HG02840 (cell line): Measurements from ENCODE around the gene C6orf52.
"Not testable (repeated sequence)": the region's sequence is repeated elsewhere in the genome, so short reads cannot be mapped to it uniquely, and the experiment has no call there.

Experiments used
- ATAC-seq: cut with Tn5 transposase; IDR thresholded peaks from one replicate; pipeline ENCODE4 v1.9.1; 2021; ENCODE audit warnings: mild to moderate bottlenecking, moderate library complexity, moderate number of reproducible peaks; ENCODE audit not compliant: unreplicated experiment, low FRiP score

C6orf52 gene

DNA sequence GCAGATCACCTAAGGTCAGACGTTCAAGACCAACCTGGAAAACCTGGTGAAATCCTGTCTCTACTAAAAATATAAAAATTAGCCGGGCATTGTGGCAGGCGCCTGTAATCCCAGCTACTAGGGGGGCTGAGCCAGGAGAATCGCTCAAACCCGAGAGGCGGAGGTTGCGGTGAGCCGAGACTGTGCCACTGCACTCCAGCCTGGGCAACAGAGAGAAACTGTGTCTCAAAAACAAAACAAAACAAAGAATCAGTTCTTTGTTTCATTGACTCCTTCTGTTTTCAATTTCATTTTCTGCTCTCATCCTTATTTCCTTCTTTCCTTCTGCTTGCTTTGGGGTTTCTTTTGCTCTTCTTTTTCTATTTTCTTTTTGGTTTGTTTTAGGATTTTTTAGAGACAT is 19.5 kb upstream of the C6orf52 start:
- ATAC-seq, result no peak

DNA sequence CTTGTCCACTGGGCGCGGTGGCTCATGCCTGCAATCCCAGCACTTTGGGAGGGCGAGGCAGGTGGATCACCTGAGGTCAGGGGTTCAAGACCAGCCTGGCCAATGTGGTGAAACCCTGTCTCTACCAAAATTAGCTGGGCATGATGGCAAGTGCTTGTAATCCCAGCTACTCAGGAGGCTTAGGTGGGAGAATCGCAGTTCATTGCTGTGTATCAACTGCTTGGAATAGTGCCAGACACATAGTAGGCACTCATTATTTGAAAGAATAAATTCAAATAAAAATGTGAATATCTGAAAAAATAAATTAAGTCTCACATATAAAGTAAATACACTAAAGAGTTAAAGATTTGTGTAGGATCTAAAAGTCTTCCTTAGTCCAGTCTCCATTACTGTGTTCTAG is 2.2 kb upstream of the C6orf52 start:
- no peak for ATAC-seq

DNA sequence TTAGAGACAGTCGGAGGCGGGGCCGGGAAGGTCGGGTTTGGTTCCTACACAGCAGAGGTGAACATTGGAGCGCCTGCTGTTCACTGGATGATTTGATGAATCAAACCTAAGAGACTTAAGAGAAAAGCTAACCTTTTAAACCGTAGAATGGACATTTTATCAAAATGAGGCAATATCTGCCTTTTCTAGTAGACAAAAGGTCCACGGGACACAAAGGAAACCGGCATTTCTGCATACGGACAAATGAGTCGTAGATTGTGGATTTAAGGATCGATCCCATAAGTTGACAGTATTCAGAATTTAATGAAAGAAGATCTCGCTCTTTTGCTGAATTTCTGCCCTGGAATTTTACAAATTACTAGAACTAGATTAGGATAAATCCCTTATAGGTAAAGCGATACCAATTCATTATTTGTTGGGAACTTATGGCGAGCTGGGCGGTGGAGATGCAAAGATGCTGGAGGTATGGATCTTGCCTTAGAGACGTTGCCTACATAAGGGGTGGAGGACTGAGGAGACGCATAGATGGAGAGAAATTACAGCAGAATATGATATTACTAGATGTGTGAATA is 756 bp upstream of the C6orf52 start:
- no peak for ATAC-seq

DNA sequence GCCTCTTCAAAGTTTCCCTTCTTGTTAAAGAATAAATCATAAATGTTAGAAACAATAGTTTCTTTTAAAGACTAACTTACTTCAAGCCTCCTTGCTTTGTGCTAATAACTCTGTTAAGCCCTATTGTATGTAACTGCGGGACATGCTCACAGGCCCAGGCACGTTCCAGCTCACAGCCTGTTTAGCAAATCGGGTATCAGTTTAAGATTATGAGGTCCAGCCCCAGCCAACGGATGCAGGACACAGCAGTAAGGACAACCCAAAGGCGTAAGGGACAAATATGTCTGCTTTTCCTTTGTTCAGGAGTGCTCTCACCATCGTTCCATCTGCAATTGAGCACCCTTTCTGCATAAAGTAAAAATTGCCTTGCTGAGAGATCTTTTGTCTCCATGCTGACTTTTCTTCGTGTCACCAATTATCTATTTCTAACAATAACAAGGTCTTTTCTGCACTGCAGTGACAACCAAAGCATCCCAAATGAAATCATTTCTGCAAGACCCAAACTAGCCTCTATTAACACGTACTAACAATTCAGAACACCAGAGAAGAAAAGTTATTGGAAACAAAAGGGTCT is 1.4 kb downstream of the C6orf52 start:
- no peak for ATAC-seq

DNA sequence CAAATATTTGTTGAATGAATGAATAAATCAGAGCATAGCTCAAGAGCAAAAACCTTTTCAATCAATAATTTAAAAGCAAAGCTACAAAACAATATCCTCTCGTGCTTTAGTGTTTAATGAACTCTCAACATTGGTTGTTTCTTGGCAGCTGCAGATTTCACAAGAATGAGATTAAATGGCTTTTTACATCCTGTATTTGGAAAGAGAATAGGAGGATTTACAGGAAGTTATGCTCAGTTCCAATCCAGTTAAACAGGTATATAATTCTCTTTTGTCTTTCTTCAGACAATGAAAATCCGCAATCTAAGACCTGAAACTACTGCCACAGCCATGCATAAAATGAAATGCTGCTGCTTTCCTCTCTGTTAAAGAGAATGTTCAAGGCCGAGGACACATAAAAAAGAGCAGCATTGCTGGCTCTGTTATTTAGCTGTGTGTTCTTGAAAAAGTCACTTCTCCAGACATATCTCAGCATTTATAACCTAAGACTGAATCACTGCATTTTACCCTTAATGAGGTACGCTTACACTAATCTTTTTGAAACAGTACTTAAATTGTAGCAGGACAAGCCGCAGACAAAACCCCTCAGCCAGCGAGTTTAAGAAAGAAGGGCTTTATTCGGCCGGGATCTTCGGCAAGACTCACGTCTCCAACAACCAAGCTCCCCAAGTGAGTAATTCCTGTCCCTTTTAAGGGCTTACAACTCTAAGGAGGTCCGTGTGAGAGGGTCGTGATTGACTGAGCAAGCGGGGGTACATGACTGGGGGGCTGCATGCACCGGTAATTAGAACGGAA is 3.6 kb downstream of the C6orf52 start:
- ATAC-seq, result no peak

DNA sequence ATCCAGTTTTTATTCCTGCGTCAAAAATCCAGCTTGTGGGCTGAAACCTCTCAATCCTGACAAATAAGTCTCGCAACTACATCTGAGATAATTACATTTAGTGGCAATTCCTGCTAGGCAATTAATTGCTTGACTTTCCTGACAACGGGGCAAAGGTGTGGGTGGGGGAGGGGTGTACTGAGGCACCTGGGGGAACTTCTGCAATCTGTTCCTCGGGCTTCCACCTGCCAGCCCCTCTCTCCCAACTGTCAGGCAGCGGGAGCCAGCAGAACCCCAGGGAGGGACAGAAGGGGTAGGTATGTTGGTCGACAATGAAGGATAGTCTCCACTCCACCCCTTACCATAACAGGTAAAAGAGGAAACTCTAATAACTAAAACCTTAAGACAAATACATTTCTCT is 6.8 kb downstream of the C6orf52 start:
- ATAC-seq, result no peak

DNA sequence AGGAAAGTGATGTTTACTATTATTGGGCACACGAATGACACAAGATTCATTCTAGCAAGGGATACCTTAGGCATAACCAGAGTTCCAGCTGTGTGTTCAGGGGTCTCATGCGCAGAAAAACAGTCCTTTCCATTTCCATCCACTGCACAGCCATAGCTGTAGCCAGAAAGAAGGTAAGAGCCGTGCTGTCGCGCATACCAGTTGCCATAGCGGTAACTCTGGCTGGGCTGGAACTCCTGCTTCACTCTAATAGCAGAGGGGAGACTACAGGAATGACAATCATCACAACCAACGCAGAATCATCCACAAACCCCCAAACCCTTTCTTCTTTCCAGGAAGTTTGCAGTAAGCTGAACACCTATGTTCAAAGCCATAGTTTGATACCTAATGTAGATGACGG is 7.5 kb downstream of the C6orf52 start:
- ATAC-seq, result no peak

DNA sequence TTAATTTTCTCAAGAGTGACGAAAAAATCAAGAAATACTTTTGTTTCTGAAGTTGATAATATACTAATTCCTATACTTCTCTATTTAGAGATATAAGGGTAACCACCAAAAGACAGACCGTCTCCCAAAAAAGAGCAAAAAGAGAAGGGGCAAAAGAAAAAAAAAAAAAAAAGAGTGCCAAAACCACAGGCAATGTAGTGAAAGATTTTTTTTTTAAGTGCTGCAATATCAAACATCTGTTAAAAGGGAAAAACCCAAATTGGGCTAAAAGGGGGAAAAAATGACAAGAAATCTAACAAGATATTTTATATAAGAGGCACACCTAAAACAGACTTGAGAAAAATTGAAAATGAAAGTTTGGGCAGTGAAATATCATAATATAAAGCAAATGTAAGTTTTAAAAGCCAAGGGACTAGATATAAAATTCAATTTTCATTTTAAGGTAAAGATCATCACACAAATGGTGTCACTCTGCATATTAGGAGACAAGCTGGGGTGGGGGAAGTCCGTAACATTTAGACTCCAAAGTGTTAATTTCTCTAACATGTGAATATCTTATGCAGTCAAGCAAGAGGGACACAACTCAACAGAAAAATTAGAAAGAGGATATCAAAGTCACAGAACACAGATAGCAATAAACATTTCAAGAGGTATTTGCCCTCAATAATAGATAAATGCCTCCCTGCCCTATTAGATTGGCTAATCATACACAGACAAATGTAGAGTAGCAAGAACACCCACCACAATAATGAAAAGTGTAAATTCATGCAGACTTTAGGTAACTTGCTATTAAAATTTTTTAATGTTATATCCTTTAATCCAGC is 9.1 kb downstream of the C6orf52 start:
- ATAC-seq, result no peak

DNA sequence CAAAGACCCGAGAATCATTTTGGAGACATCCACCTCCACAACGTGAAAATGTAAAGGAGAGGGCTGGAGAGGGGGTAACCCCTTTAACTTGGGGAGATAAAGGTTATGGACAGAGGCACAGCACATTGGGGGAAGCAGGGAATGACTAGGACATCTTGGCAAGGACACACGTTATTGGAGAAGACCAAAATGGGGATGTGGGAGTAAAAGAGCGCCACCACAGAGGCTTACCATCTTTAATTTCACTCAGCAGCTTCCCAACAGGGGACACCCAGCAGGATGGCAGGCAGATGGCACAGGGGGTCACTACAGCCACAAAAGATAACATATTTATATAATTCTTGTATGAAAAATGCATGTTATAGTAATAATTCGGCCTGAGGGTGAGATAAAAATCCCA is 9.8 kb downstream of the C6orf52 start:
- no peak for ATAC-seq

DNA sequence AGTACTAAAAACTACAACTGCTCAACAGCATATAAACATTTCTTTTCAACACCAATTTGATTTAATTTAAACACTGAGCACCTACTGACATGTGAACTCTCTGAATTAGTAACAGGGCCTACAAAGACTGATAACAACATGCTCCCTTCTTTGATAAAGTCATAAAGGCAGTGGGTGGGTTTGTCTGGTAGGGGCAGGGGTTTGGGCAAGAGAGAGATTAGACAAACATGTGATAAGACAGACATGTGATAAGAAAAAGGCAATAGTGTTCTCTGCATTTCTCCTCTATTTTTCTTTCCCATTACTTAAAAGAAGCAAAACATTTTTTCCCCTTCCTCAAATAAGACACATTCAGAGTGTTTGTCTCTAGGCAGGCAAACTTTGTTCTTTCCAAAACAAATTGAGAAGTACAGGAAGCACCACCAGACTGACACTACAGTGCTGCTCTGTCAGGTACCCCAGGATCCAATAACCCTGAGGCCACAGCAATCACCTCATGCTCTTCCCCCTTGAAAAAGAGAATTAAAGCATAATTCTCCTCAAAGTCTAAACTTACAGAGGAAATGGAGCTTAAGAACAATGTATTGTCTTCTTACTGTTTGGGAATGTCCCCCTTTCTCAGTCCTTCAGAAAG is 11.9 kb downstream of the C6orf52 start:
- no peak for ATAC-seq

DNA sequence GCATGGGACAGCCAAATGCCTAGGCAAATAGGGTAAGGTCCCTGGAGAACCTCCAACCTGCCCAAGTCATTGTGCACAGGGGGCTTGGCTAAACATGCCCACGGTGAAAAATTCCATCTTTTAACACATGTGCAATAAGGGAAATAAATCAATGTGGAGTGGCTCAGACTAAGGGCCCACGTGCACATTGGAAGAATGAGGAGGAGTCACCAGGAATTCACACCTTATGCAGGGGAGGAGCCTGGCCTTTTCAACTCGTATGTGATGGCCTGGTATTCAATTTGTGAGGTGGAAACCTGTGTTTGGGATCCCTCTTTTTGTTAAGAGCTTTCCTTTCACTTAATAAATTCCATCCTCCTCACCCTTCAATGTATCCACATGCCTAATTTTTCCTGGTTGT is 12.6 kb downstream of the C6orf52 start:
- no peak for ATAC-seq

DNA sequence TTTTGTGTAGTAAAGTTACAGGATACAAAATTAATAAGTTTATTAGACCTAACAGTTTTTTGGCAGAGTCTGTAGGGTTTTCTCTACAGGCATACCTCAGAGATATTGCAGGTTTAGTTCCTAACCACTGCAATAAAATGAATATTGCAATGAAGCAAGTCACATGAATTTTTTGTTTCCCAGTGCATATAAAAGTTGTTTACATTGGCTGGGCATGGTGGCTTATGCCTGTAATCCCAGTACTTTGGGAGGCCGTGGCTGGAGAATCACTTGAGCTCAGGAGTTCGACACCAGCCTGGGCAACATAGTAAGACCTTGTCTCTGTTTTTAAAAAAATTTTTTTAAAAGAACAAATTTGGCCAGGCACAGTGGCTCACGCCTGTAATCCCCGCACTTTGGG is 16.0 kb downstream of the C6orf52 start:
- no peak for ATAC-seq

DNA sequence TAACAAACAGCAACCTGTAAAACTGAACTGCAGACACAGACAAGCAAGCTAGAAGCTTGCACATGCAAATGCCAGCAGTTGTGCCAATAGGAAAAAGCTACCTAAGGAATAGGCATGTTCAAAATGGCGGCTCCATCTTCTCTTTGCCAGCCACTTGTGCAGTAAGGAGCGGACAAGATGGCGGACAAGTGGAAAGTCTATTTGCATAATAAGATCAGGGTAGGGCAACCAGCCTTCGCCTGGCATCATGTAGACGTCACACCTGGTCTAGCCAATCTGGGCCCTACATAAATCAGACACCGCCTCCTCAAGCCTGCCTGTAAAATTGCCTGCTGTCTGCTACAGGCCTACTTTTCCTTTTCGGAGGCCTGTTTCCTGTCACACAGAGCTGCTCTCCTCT is 18.0 kb downstream of the C6orf52 start:
- no peak for ATAC-seq

DNA sequence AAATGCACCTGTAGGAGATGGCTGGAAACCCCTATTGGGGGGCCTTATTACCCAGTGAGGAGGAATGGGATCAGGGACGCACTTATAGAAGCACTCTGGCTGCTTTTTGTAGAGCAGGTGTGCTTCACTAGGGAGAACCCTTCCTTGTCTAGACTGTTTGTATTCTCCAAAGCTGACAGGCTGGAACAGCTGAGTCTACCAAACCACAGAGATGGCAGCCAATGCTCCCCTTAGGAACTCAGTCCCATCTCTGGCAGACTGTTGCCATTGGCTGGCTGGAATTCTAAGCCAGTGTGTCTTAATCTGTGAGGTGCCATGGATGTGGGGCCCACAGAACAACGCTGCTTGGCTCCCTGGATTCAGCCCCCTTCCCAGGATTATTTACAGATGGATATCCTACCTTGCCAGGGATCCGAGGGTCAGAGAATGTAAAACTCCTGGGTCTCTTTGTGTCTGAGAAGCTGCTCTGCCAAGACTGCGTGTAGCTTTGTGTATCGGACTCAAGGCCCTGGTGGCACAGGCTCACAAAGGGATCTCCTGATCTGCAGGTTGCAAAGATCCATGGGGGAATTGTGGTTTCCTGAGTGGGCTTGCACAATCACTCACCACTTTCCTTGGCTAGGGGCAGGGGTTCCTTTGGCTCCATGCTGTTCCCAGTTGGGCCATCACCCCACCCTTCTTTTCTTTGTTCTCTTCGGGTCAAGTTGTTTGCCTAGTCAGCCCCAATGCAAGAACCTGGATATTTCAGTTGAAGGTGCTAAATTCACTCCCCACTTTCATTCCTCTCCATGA is 26.1 kb downstream of the C6orf52 start:
- ATAC-seq, result no peak

DNA sequence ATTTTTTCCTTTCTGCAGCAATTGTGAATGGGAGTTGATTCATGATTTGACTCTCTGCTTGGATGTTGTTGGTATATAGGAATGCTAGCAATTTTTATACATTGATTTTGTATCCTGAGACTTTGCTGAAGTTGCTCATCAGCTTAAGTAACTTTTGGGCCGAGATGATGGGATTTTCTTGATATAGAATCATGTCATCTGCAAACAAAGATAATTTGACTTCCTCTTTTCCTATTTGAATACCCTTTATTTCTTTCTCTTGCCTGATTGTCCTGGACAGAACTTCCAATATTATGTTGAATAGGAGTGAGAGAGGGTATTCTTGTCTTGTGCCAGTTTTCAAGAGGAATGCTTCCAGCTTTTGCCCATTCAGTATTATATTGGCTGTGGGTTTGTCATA is 28.8 kb downstream of the C6orf52 start:
- ATAC-seq, result not testable (repeated sequence)

DNA sequence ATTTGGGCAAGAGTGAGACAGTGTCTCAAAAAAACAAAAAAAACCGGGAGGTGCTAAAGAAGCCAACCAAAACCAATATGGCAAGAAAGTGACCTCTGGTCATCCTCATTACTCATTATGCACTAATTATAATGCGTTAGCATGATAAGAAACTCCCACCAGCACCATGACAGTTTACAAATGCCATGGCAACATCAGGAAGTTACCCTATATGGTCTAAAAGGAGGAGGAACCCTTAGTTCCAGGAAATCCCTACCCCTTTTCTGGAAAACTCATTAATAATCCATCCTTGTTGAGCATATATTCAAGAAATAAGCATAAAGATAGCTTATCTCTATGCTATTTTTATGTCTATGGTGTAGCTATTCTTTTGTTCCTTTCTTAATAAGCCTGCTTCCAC is 31.7 kb downstream of the C6orf52 start:
- ATAC-seq, result no peak

DNA sequence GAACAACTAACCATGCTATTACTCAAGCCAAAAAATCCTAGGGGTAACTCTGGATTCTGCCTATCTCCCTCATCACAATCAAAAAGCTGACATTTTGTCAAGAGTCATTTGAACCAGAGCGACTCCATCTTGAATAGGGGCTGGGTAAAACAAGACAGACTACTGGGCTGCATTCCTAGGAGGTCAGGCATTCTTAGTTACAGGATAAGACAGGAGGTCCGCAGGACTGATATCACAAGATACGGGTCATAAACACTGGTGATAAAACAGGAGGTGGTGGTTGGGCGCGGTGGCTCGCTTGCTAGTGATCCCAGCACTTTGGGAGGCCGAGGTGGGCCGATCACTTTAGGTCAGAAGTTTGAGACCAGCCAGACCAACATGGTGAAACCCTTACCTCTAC is 32.2 kb downstream of the C6orf52 start:
- no peak for ATAC-seq

DNA sequence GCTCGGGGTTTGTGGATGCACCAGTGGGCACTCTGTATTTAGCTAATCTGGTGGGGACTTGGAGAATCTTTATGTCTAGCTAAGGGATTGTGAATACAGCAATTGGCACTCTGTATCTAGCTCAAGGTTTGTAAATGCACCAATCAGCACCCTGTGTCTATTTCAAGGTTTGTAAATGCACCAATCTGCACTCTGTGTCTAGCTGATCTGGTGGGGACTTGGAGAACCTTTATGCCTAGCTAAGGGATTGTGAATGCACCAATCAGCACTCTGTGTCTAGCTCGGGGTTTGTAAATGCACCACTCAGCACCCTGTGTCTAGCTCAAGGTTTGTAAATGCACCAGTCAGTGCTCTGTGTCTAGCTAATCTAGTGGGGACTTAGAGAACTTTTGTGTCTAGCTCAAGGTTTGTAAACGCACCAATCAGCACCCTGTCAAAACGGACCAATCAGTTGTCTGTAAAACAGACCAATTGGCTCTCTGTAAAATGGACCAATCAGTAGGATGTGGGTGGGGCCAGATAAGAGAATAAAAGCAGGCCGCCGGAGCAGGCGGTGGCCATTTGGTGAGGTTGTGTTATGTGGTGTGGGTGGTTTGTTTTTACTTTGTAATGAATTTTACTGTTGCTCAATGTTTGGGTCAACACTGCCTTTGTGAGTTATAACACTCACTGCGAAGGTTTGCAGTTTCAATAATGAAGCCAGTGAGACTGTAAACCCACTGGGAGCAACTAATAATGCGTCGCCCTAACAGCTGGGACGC is 33.8 kb downstream of the C6orf52 start:
- not testable (repeated sequence) for ATAC-seq

DNA sequence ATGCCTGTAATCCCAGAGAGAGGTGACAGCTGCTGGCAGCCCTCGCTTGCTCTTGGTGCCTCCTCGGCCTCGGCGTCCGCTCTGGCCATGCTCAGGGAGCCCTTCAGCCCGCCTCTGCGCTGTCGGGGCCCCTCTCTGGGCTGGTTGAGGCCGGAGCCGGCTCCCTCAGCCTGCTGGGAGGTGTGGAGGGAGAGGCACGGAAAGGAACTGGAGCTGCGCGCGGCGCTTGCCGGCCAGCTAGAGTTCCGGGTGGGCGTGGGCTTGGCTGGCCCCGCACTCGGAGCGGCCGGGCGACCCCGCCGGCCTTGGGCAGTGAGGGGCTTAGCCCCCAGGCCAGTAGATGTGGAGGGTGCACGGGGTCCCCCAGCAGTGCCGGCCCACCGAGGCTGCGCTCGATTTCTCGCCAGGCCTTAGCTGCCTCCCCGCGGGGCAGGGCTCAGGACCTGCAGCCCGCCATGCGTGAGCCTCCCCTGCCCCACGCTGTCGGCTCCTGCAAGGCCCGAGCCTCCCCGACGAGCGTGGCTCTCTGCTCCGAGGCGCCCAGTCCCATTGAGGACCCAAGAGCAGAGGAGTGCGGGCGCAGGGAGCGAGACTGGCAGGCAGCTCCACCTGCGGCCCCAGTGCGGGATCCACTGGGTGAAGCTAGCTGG is 34.6 kb downstream of the C6orf52 start:
- ATAC-seq, result no peak
